HG02852 (cell line): Measurements from ENCODE around the gene KRTAP12-1.
"Not testable (repeated sequence)": the region's sequence is repeated elsewhere in the genome, so short reads cannot be mapped to it uniquely, and the experiment has no call there.

Experiments
- ATAC-seq: cut with Tn5 transposase; IDR thresholded peaks from one replicate; pipeline ENCODE4 v1.9.1; 2021; ENCODE audit warnings: mild to moderate bottlenecking, moderate library complexity; ENCODE audit not compliant: unreplicated experiment

KRTAP12-1 gene

DNA sequence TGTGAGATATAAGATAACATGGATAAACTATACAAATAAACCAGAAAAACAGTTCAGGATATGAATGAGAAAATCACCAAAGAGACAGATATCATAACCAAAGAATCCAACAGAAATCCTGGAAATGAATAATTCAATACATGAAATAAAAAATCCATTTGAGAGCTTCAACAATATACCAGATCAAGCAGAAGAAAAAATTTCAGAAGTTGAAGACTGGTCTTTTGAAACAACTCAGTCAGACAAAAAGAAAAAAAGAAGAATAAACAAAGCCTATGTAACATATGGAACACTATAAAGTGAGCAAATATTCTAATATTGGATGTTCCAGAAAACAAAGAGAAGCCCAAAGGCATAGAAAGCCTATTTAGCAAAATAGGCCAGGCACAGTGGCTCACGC is 10.1 kb downstream of the KRTAP12-1 start:
- no peak for ATAC-seq

DNA sequence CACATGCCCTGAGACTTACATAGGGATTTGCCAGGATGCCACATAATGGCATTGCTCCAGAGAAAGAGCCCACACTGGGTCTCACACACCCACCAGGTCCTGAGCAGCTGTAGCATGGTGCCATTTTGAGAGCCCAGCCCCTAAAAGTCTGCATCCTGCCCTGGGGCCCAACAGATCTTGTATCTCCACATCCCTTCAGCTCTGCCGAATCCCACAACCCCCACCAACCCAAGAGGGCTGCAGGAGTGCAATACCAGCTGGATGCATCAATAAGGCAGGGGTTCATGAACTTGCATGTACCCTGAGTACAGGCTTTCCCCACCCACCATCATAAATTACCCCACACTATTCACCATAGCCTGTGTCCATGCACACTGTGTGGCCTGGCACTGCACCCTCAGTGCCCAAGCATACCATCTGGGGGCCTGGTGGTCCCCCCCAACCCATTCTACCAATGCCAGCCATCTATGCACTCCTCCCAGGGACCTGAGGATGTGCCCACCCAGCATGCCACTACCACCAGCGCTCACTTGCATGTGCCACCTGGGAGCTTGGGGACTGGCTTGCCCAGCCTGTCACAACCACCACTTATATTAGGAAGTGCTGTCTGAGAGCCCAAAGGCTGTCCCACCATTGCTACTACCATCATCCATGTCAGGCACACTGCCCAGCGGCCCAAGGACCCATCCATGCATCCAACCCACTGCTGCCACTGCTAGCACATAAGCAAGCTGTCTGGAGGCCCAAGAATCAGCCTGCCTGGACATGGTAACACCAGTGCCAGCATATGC is 11.1 kb downstream of the KRTAP12-1 start:
- no peak for ATAC-seq

DNA sequence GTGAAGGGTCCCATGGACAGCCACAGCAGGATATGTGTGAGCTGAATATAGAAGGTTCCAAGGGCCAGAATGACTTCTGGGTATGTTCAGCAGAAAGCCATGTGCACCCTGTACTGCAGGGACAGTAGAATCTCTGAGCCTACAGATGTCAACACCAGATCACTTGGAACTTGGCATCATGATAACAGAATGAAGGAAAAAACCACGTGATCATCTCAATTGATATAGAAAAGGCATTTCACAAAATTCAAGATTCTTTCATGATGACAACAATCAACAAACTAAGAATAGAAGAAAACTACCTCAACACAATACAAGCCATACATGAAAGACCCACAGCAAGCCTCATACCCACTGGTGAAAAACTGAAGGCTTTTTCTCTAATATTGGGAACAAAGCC is 14.4 kb downstream of the KRTAP12-1 start:
- no peak for ATAC-seq

DNA sequence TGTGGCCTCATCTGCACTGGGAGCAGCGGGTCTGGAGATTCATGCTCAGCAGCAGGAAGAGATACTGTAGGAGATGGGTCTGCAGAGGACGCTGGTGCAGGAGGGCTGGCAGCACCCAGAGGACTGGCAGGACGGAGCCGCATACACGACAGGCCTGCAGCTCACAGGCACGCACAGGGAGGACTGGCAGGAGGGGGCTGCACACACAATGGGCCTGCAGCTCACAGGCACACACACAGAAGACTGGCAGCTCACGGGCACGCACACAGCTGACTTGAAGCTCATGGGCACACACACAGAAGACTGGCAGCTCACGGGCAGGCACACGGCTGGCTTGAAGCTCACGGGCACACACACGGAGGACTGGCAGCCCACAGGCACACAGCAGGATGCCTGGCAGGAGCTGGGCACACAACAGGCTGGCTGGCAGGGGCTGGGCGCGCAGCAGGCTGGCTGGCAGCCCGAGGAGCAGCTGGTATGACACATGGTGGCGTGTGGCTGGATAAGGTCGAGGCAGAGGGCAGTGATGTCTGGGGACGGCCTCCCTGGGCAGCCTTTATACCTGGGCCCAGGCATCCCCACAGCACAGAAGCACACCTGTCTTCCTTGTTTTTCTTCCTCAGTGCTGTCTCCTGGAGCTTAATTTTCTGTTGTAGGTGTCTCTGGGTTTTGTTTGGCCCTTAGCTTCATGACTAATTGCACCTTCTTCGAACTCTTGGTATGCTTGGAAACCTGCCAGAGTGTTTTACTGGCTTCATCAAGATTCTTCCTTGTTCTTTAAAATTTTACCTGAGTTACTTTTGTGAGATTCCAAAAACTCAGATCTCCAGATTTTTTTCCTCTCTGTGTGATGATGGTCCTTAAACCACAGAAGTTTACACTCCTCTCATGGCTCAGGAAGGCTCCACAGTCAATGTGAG is 15.3 kb downstream of the KRTAP12-1 start, which contains the start of gene KRTAP12-2:
TSS of gene KRTAP12-2 (minus strand) at position 527 of the 920 bp plus-strand sequence. CDS start at position 486, 41 bp downstream.
- no peak for ATAC-seq

DNA sequence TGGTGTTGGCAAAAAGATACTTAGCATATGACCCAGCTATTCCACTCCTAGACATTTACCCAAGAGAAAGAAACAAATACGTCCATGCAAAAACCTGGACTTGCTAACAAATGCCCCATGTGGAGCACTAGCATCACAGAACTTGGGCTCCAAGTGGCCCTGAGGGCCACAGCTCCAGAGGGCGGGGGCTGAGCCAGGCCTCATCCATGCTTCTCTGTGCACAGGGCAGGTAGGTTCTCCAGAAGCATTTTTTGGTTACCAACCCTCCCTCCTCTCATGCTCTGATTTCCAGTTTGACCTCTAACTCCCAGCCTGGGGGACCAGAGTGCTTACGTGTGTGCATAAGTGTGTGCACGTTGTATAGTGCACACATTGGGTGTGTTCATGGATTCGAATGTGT is 17.3 kb downstream of the KRTAP12-1 start:
- no peak for ATAC-seq

DNA sequence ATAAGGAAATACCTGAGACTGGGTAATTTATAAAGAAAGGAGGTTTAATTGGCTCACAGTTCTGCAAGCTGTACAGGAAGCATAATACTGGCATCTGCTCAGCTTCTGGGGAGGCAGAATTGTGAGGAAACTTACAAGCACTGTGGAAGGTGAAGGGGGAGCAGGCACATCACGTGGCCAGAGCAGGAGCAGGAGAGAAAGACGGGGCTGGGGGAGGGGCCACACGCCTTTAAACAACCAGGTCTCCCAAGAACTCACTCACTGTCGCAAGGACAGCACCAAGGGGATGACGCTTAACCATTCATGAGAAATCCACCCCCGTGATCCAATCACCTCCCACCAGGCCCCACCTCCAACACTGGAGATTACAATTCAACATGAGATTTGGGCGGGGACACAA is 20.4 kb downstream of the KRTAP12-1 start:
- not testable (repeated sequence) for ATAC-seq

DNA sequence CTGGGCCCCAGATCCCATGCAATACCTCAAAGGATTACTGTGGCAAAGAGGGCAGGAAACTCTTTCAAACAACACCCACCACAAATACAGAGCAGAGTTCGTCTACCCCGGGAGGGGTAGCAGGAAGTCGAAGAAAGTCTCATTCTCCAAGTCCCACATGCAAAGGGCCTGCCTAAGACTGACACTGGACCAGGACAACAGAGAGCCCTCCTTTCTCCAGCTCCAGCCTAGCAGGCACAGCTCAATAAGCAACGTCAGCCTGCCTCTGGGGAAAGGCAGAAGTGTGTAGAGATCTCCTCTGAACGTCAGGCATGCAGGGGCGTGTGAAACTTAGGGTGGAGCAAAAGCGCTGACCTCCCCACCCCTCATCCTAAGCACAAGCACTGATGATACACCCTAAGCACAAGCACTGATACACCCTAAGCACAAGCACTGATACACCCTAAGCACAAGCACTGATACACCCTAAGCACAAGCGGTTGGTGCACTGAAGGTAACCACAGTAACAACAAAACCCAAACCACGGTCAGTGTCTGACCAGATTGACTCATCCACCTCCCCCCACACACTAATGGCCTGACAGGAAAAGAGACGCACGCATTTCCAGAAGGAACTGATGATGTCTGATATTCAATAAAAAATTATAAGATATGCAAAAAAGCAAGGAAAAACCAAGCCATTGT is 22.9 kb downstream of the KRTAP12-1 start:
- ATAC-seq, result no peak

DNA sequence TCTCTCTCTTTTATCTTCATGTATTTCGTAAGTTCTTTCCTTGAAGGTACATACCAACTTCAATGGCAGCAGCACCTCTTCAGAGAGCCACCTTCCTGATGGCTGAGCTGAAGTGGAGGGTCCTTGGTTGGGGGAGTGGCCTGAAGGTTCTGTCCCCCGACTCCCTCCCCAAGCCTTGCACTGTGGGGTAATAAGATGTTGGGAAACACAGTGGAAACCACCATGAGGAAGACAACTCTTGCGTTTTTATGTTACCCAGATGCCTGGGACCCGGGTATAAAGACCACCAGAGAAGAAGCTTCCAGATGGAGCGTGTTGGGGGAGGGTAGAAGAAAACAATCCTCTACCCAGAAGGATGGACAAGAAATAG is 23.4 kb downstream of the KRTAP12-1 start:
- no peak for ATAC-seq

- no peak for ATAC-seq
These were observed 24.1 kb downstream of the KRTAP12-1 start, which contains the start of gene KRTAP12-3 for GRCh38 chr21:44657635-44658540. Gene KRTAP12-3 (plus strand): TSS chr21:44657932. CDS start chr21:44657980, 48 bp downstream.

GRCh38 chr21:44656868-44657267 is 25.1 kb downstream of the KRTAP12-1 start:
- no peak for ATAC-seq

- ATAC-seq, result no peak
These were observed 27.3 kb downstream of the KRTAP12-1 start, which contains the start of gene KRTAP12-4 for GRCh38 chr21:44654576-44655175. Gene KRTAP12-4 (minus strand): TSS chr21:44654659. CDS start chr21:44654614, 45 bp downstream.

DNA sequence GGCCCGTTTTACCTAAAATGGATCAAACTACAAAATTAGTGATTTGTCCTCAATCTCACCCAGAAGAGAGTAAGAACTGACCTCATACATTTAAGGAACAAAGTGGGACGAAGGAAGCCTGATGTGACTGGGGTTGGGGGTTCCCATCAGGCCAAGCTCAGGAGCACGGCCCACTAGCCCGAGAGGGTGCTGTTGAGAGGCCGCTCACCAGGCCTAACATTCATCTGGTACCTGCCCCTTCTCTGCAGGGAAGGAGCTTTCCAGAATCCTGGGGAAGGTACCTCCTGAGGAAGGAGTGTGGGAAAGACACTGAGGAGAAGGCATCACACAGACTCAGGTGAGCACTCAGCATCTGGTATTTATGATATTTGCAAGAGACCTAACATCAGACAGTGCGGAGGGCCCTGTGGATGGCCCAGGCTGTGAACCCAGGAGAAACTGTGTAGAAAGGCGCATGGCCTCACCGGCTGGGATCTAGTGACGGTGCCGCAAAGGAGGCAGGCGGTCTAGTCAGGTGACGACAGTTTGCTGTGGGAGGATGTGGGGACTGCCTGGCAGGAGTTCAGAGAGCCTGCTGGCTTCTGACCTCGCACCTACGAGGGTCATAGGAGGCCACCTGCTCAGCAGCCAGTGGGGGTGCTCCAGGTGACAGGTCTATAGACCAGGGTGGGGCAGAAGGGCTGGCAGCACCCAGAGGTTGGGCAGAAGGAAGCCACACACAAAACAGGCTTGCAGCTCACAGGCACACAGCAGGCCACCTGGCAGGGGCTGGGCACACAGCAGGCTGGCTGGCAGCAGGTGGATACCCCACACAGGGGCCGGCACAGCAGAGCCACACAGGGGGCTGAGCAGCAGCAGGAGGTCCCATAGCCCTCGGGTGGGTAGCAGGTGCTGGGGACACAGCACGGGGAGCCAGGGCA is 28.0 kb downstream of the KRTAP12-1 start:
- no peak for ATAC-seq

DNA sequence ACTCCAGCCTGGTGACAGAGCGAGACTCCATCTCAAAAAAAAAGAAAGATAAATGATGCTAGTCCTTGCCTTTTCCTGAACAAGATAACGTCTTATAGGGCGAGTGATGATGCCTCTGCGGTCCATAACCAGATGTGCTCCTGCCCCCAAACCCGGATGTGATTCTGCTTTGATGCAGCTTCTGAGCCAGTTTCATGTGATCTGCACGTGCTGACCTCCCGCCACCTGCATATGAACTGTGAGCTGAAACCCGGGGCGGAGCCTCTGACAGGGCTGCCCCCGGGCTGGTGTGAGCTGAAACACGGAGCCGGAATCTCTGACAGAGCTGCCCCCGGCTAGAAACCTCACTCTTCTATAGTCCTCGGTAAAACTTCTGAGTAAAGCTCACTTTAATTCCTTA is 28.8 kb downstream of the KRTAP12-1 start:
- no peak for ATAC-seq

DNA sequence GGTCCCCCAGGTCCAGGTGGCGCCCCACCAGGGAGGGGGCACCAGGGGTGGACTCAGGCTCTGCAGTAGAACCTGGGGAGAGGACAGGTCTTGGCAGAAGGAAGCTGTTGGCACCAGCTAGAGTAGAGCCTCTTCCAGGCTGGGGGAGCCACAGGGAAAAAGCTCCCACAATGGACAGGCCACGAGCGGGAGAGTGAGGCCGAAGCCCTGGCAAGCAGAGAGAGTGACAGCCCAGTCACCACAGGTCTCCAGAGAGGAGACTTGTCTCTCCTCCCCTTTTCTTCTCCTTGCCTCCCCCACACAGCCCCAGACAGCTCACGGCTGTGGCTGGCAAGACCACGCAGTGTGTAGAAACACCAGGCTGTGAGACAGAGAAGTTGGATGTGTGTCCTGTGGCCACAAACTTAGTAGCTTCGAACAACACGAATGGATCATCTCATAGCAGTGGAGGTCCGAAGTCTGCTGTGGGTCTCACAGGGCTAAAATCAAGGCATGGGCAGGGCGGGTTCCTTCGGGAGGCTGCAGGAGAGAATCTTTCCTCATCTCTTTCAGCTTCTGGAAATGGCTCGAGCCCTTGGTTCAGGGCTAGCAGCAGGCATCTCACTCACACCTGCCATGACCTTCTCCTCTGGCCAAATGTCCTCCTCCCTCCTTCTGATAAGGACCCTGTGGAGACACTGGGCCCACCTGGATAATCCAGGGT is 30.8 kb downstream of the KRTAP12-1 start:
- ATAC-seq, result no peak

- ATAC-seq, result no peak
These were observed 31.5 kb downstream of the KRTAP12-1 start for GRCh38 chr21:44650265-44650972.

DNA sequence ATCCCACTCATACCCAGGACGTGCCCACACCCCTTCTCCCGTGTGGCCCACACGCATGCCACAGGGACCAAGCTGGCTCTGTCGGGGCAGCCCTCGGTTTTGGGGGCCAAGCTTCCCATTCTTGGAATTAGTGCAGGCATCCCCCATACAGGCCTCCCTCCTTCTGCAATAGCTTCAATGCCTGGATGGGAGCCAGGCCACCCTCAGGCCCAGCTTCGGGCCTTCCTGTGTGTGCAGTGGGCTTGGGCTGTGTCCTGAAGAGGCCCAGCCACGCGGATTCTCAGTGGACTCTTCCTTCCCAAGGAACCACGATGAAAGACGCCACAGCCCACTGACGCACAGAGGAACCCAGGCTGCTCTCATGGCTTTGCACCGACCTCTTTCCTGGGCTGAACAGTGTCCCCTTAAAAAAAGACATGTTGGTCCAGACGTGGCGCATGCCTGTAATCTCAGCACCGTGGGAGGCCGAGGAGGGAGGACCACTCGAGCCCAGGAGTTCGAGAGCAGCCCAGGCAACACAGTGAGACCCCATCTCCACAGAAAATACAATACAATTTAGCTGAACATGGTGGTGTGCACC is 32.4 kb downstream of the KRTAP12-1 start:
- no peak for ATAC-seq
